GM18499 (cell line): ENCODE results near the gene HDAC9.

Source experiments
- ATAC-seq: cut with Tn5 transposase; IDR thresholded peaks from one replicate; pipeline ENCODE4 v1.9.1; 2021; ENCODE audit warnings: moderate number of reproducible peaks; ENCODE audit not compliant: insufficient read depth, unreplicated experiment

The HDAC9 gene

DNA sequence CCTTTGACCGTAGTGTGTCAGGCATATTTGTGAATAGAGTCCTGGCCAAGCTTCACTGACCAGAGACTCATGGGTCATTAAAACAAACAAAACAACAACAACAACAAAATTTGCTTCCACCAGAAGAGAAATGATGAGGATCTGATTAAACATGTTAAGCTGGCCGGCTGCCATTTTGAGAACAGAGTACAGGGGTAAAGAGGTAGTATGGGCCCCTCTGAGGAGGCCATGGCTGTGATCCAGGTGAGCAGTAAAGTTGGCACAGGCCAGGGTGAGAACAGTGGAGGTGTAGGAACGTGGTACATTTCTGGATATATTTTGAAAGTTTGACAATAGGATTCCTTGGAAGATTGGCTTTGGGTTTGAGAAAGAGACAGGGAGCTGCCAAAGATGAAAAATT is 369.4 kb downstream of the HDAC9 start:
- ATAC-seq: no peak

GRCh38 chr7:18866359-18867036 is 370.9 kb downstream of the HDAC9 start:
- ATAC-seq: peak; percentile 83

- no peak for ATAC-seq
Observed at GRCh38 chr7:18872344-18872743, 376.8 kb downstream of the HDAC9 start.

DNA sequence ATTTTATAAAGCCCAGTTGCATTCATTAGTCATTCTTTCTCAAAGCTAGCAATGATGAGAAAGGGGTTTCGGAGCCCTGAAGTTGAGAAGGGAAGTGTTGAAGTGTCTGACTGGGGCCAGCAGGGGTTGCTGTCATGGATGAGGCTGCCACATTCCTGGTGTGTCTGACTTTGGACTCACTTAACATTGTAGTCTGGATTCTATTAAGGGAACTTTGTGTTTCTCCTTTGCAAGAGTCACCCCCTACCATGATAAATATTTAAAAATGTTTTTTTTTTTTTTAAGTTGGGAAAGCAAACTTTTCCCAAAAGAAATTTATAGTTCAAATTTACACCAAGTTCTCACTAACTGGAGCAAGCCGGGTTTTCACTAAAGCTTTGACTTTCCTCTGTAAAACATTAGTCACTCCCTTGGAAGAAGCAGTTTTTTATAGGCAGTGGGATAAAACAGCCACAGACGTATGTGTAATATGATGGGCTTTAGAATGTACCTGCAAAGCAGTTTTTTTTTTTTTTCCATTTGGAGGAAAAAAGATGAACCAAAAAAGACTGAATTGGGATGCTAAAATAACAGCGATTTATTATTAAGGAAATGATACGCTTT is 378.3 kb downstream of the HDAC9 start:
- no peak for ATAC-seq

- ATAC-seq: no peak
Observed at GRCh38 chr7:18874880-18875279, 379.3 kb downstream of the HDAC9 start.

- no peak for ATAC-seq
Observed at GRCh38 chr7:18877874-18878273, 382.3 kb downstream of the HDAC9 start.

- no peak for ATAC-seq
Observed at GRCh38 chr7:18886832-18887231, 391.3 kb downstream of the HDAC9 start.

GRCh38 chr7:18889436-18889835 is 393.9 kb downstream of the HDAC9 start:
- no peak for ATAC-seq

GRCh38 chr7:18890134-18890533 is 394.6 kb downstream of the HDAC9 start:
- no peak for ATAC-seq

DNA sequence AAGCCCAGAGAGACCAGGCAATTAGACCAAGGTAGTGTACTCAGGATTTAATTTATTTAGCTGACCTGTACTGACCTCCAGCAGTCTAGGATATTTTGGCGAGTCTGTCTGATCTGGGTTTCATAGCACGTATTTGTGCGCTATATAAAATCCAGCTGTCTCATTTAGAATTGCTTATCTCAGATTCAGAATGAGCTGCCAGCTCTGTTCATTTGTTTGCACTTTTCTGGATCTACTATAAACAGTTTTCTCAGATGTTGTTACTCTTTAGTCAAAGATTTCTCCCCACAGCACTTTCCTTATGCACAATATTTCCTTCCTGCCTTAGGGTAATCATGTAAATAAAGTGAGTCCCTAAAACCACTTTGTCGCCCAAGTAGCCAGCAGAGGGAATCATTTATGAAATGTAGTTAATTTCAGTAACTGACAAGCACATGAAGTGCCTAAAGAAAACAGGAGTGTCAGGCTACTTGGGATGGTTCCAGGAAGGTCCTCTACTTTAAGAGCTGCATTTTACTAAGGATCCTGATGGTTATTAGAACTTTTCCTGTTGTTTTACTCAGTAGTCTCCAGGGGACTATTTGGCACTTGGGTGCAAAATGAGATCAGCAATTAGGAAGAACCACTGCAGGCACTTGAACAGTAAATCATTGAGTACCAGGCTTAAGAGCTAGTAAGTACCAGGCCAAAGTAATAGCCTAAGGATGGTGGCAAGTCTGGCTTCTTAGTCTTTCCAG is 395.5 kb downstream of the HDAC9 start:
- no peak for ATAC-seq

DNA sequence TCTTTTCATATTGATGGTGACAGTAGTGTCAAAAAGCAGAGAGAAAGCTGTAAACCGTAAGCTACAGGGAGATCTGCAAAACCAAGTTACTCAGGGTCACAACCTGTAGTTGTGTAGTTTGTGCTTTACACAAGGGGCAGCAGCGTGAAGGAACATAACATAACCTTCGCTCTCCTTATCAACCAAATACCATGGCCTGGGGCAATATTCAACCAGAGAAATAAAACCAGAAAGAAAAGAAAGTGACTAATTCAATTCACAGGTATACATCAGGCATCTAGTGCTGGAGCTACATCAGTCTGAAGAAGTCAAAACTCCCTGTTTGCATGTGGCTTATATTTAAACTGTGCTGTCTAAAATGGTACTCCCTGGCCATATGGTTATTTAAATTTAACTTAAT is 397.6 kb downstream of the HDAC9 start:
- ATAC-seq: no peak

DNA sequence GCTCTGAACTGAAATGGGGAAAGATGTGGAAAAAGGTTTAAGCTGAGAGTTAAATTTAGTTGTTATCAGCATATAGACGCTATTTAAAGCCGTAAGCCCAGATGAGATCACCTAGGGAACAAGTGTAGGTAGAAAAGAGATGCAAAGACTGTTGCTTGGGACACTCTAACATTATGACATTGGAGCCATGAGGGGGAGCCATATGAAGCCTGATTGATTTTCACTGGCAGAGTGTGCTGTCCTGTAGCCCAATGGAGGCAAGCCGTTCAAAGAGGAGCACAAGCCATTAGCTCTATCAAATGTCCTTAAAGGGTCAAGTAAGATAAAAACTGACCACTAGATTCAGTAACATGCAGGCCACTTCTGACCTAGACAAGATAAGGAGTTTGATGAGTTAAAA is 398.6 kb downstream of the HDAC9 start:
- no peak for ATAC-seq

GRCh38 chr7:18895456-18895855 is 399.9 kb downstream of the HDAC9 start:
- ATAC-seq: no peak

DNA sequence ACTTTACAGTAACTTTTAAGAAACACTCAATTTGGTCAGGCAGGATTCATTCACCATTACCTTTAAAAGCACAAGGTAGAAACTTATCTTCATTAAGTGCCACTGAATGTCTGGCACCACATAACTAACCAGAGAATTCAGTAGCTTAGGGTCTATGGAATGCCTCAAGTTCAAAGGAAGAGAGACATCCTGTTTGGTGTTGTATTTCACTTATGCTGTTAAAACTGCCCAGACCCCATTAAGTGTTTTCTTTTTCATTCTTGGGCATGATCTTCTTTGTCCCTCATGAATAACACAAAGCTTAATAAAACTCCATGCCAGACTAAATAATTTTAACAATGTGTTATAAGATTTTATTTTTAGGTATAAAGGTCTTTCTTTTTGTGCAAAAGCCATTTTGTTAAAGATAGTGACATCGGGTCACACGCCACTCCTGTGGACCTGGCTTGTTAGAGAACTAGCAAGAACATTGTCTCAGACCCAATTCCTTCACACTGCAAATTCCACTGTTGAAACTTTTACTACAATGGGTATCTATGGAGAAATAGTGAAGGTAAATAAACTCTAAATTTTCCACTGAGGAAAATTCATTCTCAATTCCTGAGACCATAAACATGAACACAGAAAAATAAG is 400.9 kb downstream of the HDAC9 start:
- ATAC-seq: no peak

GRCh38 chr7:18900236-18900635 is 404.7 kb downstream of the HDAC9 start:
- no peak for ATAC-seq

- no peak for ATAC-seq
Observed at GRCh38 chr7:18900803-18901202, 405.3 kb downstream of the HDAC9 start.

DNA sequence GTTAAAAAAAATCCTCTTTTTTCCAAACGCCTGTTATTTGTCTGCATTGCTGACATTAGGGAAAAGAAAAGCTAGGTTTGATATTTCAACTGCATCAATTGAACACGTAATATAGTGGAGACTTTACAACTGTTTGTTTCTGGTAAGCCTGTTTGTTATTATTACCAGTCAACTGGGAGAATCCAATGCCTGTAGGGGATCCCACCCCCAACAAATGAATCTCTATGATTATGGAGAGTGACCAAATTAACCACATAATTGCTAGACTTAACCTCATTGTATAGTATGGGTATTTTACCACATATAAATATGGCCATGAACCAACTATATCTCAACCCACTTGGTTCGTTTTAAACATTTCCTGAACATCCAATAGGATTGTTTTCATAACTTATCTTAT is 405.8 kb downstream of the HDAC9 start:
- no peak for ATAC-seq

DNA sequence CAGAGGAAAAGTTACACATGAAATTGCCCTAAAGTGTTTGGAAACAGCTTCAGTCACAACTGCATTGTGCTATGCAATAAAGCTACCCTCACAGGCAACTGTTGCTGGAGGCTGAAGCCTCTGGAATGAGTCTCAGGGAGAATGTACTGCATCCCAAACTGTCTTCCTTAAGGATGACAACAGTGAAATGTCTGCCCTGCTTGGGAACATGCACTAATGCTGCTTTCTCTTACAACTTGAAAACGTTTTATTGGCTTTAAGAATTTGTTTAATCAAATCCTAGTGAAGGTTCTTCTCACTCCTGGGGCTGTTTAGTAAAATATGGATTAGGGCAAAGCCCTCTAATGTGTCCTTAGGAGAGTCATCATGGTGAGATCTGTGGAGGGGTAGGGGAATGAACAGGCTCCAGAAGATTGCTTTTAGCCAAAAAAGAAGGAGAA is 406.5 kb downstream of the HDAC9 start:
- no peak for ATAC-seq

GRCh38 chr7:18902892-18903291 is 407.3 kb downstream of the HDAC9 start:
- ATAC-seq: no peak

GRCh38 chr7:18903695-18904094 is 408.1 kb downstream of the HDAC9 start:
- no peak for ATAC-seq

DNA sequence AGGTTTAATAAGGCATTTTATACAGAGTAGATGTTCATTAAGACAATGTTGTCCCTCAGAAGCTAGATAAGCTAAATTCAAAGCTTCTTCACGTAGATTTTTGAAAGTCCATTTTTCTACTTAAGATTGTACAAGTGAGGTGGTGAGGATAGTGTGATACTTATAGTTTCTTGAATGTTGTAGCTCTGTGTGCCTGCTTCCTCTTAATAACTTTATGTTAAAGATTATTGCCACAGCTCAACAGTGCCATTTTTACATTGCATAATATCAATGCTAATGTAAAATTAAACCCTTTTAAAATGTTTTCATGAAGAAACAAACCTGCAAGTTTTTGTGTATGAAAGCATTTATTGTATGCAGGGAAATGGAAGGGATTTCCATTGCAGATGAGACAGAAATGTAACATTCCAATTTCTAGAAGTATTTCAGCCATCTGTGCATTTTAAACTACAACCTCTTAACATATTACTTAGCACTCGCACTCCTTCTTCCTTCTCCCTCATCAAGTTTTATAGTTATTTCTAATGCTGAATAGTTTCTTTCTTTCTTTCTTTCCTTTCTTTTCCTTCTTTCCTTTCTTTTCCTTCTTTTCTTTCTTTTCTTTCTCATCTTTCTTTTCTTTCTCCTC is 409.9 kb downstream of the HDAC9 start:
- no peak for ATAC-seq
